NCI-H460 (cell line): ENCODE results near the gene SNX27. TPM values are rescaled to one million over a fixed set of nuclear protein-coding genes. Genes with fewer than 3 reads are reported as not detected.
"Not testable (repeated sequence)": the region's sequence is repeated elsewhere in the genome, so short reads cannot be mapped to it uniquely, and the experiment has no call there.

ENCODE experiments used
- DNase-seq: peaks from one replicate; pipeline ENCODE4 v3.0.0-alpha.2; 2016; ENCODE audit warnings: low read depth; ENCODE audit errors: extremely low read depth
- total RNA-seq: library from RNA; depleted of rRNA; stranded (reverse); fragments of >200 nt; shearing (Covaris generic); gene quantifications from 2 replicates; pipeline ENCODE4 v1.2.3, GENCODE V29; 2014

The SNX27 gene
- total RNA-seq, 1 experiment from 2014 or later = 32.2 TPM

DNA sequence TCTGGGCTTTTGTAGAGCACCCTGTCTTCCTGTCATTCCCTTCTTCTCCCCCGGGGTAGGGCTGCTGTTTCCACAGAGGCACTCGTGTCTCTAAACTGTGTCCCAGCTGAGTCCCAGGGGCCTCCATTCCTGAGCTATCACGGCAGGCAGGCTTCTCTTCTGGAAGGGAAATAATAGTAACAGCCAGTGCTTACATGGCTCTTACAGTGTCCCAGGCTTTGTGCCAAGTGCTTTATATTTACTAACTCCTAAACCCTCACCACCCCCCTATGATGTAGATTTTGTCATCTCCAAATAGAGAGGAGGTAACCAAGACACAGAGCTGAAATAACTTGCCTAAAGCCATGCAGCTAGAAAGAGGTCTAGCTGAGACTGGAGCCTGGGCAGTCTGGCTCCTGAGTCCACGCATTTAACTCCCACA is 106.2 kb downstream of the SNX27 start:
- no peak for DNase-seq

DNA sequence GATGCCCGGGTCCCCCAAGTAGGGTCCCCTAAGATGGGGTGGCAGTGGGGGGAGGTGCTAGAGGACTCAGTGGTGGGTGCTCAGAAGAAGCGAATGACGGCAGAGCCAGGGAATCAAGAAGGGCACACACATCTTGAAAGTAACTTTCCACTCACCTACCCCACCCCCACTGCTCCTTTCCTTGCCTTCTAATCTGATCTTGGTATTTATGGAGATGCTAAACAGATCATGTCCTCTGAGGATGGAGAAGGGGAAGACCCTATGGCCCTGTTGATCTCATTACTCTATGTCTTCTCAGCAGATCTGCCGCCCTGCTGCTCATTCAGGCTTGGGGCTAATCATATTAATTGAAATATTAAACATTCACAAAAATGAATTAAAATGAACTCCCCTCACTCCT is 106.8 kb downstream of the SNX27 start:
- no peak for DNase-seq

DNA sequence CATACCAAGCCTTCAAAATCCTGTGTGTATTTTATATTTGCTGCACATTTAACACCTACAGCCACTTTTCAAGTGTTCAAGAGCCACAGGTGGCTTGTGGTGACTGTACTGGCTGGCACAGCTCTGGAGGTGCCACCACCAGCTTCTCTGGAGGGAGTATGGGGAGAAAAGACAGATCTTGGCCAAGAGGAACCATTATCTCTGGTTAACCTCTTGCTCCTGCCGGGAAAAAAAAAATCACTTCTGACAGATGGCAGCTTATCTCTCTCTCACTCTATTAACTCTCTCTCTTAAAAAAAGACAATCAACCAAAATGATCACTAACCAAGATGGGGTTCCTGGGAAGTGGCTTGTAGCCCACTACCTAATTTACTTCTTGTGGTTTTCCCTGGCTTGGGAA is 108.3 kb downstream of the SNX27 start:
- no peak for DNase-seq

DNA sequence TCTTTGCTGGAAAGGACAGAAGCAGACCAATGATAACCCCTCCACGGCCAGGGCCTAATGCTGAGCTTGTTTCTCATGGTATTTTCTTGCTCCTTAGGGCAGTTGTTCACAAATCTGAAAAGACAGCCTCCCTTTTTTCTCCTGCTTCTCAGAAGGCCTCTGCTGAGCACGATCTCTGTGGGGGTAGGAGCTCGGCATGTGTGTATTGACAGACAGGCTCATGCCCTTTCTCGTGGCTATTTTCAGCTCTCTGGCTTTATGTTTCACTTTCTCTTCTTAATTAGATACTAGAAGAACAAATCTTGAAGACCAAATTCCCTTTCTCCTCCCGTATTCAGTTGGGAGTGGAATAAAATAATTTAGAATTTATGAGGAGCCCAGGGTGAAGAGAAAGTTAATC is 108.7 kb downstream of the SNX27 start:
- no peak for DNase-seq

DNA sequence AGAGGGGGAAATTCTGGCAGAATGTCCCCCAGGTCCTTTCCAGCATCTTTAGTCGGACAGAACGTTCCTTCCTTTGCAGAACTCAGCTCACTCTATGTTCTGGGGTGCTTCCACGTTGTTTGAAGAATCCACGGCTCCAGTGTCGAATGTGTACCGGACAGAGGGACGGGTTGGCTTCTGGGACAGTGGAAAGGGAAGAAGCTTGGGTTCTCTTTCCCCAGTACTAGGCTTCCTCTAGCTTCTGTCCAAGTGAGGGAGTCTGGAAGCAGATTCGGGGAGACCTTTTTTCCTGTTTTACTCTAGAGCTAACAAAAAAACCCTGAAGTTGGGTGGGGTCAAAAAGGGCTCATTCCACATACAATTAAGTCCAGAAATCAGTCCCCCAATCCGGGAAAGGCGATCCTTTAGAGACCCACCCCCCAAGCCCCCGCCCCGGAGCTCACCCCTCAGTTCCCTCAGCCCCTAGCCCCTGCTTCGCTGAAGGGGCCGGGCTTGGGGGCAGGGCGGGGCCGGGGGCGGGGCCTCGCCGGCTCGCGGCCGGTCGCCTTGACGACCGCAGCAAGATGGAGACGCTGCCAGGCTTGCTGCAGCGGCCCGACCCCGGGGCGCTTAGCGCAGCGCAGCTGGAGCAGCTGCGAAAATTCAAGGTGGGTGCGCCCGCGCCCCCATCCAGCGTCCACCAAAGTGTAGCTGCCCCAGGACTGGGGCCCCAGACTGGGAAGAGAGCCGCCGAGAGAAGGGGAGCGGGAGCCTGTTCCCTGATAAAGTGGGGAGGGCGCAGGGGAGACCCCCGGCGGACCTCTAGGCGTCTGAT is 109.3 kb downstream of the SNX27 start, which contains the start of gene RIIAD1:
RIIAD1 (plus strand) TSS at position 549 of the 814 bp plus-strand sequence; CDS start at position 564, 15 bp downstream.
- DNase-seq = no peak

DNA sequence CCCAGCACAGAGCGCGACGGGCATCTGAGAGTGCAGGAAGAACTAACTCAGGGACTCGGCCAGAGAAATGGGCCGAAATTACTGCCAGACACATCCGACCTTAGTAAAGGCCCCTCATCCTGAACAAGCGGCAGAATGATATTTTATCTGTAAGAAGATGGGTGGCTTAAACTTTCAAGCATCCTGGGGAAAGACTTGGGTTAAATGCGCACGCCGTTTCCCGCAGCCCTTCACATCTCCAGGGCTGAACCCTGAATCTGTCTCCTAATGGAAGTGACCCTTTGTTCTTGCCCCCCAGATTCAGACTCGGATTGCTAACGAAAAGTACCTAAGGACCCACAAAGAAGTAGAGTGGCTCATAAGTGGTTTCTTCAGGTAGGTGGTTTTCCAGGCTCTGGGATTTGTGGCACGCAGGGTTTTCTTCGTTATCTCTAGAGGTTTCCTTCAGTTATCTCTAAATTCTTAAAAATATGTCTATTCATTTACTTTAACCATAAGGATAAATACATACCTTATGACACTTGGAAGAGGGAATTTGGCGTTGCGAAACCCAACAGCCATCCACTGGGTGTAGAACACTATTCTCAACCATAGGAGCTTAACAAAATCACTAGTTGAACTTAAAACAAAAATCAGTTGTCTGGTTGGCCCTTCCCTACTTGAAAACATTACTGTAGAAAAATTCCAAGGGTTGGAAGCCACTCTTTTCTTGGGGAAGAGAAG is 110.1 kb downstream of the SNX27 start:
- DNase-seq = no peak

DNA sequence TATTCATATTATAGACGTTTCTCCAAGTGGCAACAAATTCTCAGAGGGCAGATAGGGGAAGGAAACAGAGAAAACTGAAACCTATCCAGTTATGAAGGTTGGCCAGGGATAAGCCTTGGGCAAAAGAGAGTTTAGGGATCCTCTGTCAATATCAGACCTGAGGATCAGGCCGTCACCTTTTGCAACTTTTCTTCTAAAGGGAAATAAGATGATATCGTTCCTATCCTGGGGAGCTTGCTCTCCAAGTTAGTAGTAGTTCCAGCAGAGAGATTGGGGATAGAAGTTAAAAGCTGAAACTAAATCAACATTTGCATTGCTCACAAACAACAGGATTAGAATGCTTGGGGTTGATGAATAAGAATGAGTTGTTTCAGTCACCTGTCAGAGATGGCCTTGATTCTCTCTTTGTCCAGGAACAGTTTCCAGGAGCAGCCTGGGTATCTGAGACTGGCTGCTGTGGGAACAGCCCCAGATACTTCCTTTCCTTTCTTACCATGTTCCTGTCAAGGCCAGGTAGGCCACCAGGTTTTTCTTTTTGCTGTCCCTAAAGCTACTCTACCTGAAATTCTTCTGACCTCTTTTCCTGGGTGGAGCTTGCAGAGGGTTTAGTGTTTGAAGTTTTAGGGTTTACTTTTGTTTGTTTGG is 112.0 kb downstream of the SNX27 start:
- no peak for DNase-seq

DNA sequence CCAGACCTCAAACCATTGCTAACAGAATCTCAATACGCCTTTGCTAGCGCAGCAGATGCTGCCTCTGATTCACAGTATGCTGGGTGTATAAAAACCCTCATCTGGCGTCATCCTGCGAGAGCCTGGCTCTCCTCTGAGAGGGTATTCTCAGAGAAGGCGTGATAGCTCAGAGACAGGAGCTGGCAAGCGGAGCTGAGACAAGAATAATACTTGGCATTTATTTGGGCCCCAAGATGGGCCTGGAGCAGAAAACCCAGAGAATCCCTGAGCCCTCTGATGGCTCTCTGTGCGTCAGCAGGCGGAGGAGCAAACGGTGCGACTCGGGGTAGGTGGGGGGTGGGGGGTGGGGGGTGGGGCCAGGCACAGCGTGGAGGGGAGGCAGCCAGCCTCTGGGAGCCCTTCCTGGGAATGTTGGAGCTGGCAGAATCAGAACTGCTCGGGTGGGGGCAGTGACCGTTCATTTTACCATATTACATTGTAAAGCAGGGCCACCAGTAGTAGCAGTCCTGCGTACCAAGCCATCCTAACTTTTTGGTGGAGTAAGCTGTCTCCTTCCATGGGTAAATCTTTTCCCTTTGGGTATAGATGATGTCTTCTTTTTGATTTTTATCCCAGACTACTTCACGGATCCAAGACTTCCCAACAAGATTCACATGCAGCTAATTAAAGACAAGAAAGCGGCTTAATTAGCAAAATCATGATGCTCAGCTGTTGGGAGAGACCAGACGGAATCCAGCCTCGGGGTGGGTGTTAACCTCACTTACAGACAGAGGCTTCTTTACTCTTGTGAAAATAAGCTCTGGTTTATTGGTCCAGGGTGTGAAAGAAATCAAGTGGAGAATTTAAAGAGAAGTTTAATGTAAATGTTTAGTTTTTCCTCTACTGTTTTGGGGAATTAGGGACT is 116.6 kb downstream of the SNX27 start:
- DNase-seq = no peak

DNA sequence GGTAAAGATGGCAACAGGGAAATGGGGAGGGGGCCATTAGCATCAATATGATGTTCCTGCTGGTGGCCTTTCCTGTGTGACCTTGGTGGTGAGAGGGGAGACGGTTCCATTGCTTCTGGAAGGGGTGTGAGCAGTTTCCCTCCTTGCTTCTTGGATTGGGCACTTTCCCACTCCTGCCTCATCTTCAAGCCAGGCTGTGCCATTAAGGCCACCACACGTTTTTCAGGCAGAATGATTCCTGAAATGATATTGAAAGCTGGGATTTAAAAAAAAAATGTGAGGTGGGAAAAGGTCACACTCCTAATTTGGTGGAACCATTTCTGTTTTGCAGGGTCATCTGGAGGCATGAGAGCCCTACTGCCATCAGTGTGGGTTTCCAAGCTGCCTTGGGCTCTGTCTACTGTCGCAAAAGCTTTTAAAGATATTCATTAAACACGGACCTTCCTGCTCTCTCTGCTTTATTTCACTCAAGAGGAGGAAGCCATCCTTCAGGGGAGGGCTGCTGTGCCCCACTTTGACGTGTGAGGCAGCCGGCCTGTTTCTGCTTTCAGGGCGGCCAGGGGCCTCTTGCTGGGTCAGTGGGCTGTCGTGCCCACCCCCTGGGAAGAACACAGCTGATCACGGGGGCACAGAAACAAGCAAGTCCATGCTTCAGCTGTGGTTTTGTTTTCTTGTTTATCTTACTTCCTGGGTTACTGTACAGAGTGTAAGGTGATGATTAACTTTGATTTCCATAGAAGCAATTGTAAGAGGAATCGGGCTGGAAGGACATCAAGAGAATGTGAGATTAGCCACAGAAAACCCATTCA is 117.5 kb downstream of the SNX27 start:
- DNase-seq = no peak

DNA sequence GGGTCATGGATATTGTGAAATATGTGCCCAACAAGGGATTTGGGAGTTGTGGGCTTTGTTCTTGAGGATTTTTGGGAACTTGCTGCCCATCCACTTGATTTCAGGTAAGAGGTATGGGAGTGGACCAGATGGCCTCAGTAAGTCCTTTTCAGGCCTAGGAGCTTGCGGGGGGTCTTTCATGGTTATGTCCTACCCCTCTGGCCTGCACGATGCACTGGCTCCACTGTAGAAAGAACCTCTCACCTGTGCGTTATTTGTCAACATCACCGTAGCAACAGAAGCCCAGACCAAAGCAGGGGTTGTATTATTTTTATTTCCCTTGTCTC is 118.1 kb downstream of the SNX27 start:
- no peak for DNase-seq

DNA sequence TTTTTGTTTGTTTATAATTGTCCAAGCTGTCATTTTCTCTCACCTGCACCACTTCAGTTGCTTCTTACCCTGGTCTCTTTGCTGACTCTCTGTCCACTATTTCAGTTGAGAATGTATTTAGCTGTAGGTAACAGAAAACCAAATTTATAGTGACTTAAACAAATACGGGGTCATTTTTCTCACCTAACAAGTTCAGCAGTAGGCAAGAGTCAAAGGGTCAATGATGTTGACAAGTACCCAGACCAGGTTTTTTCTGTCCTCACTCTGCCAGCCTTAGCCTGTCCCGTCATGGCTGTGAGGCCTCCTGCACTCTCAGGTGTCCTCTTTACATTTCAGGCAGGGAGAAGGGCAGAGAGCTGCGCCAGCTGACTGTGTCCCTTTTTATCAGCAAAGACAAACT is 121.3 kb downstream of the SNX27 start:
- DNase-seq = no peak

DNA sequence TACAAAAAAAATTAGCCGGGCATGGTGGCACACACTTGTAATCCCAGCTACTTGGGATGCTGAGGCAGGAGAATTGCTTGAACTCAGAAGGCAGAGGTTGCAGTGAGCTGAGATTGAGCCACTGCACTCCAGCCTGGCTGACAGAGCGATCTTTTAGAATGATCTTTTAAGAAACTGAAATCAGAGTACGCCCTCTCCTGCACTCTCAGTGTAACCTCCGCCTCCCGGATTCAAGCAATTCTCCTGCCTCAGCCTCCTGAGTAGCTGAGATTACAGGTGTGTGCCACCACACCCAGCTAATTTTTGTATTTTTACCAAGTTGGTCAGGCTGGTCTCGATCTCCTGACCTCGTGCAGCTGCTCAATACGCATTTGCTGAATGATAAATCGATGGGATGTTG is 122.1 kb downstream of the SNX27 start:
- DNase-seq = not testable (repeated sequence)

DNA sequence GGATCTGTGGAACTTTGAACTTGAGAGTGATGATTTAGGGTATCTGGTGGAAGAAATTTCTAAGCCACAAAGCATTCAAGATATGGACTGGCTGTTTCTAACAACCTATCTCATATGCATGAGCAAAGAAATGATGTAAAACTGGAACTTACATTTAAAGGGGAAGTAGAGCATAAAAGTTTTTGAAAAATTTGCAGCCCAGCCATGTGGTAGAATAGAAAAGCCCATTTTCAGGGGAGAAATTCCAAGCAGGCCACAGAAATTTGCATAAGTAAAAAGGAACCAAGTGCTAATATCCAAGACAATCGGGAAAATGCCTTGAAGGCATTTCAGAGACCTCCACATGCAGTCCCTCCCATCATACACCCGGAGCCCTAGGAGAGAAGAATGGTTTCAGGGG is 125.2 kb downstream of the SNX27 start:
- DNase-seq = no peak

DNA sequence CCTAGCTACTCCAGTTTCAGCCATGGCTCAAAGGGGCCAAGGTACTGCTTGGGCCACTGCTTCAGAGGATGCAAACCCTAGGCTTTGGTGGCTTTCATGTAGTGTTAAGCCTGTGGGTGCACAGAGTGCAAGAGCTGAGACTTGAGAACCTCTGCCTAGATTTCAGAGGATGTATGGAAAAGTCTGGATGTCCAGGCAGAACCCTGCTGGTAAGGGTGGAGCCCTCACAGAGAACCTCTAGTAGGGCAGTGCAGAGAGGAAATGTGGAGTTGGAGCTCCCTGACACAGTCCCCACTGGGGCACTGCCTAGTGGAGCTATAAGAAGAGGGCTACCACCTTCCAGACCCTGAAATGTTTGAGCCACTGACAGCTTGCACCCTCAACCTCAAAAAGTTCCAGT is 125.6 kb downstream of the SNX27 start:
- DNase-seq = no peak

DNA sequence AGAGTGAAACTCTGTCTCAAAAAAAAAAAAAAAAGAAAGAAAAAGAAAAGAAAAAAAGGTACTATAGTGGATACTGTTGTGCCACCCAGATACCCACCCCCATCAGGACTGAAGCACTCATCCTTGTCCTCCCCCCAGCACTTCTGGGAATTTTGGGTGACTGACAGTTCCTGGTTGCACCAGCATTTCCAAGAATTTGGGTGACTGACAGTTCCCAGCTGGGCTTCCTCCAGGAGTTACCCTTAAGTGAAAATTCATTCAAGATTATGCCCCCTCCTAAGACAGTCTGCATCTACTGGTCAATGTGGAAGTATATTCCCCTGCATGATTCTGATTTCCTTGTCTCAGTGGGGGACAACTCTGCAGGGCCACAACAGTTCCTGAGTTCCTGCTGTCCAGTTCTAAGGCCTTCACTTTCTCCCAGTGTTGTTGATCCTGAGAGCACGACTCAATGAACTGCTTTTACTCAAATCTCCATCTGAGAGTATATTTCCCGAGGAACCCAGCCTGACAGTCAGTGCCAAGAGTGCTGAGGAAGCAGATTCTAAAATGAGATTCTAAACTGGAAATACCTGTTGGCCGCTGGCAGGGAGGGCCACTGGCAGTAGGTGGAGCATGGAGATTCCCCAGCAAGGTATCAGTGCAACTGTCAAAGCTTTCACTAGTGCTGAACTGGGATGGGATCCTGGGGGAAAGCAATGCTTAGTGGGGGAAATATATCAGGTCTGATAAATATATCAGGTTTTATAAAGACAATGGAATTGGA is 127.9 kb downstream of the SNX27 start:
- DNase-seq = no peak

DNA sequence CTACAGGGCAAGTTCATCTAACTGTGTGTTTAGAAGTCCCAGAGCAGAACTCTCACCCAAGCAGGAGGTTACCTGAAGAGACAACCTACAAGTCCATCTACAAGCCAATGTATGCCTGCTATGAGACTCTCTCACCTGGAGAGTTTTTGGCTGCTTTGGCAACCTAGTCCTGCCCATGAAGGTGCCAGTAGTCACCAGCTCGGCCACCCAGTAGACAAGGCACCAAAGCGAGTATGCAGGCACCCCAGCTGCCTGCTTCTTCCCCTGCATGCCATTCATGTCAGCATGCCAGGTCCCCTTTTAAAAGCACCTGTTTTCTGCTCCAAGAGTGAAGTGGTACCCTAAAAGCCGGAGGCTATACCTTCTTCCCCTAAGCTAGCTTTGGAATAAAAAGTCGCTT is 129.7 kb downstream of the SNX27 start:
- no peak for DNase-seq
